Progenitor cell of endocrine pancreas (in vitro differentiated cells): ENCODE measurements around the gene CDK11B. TPM values are rescaled to one million over a fixed set of nuclear protein-coding genes. Genes with fewer than 3 reads are reported as not detected.
A peak's percentile ranks its signal among the peaks of the same experiment; 100 is the strongest.
"Not testable (repeated sequence)": the region's sequence is repeated elsewhere in the genome, so short reads cannot be mapped to it uniquely, and the experiment has no call there.

Experiments
- DNase-seq: peaks from one replicate; pipeline ENCODE4 v3.0.0; 2021; ENCODE audit warnings: low spot score; ENCODE audit not compliant: unreplicated experiment
- H3K27ac Mint-ChIP-seq: 2 replicates; pipeline ENCODE4 v1.8.0; 2021; ENCODE audit warnings: mild to moderate bottlenecking, moderate library complexity, mixed read lengths
- H3K27me3 Mint-ChIP-seq: 2 replicates; pipeline ENCODE4 v1.8.0; 2021; ENCODE audit warnings: mixed read lengths
- H3K36me3 Mint-ChIP-seq: 2 replicates; pipeline ENCODE4 v1.8.0; 2022; ENCODE audit warnings: mixed read lengths; ENCODE audit not compliant: insufficient read depth
- H3K4me1 Mint-ChIP-seq: 2 replicates; pipeline ENCODE4 v1.8.0; 2021; ENCODE audit warnings: low read depth, mixed read lengths
- H3K4me3 Mint-ChIP-seq: 2 replicates; pipeline ENCODE4 v1.8.0; 2021; ENCODE audit warnings: low read depth, mild to moderate bottlenecking, moderate library complexity, mixed read lengths
- H3K9me3 Mint-ChIP-seq: 2 replicates; pipeline ENCODE4 v1.8.0; 2021; ENCODE audit warnings: low read depth, mixed read lengths
- total RNA-seq: library from RNA; stranded (reverse); gene quantifications from 2 replicates; pipeline ENCODE4 v1.2.1, GENCODE V29; 2021
- TF ChIP-seq, protein P1 (sequence below): fragments of 200-600 bp; sonication (generic); IDR thresholded peaks from one replicate; pipeline ENCODE4 v1.5.0; 2021; ENCODE audit warnings: antibody characterized with exemption, mild to moderate bottlenecking; ENCODE audit not compliant: unreplicated experiment

Gene CDK11B
- total RNA-seq, 1 donor from 2014 or later: 28.7 TPM

- Mint-ChIP-seq H3K4me1 (peaks cover 3% of the 10 kb centered on the region), H3K27me3 (peaks cover 35% of the 10 kb centered on the region), H3K9me3 (no peaks in the 10 kb centered on the region), H3K36me3 (no peaks in the 10 kb centered on the region), H3K4me3 (peak overlapping the region; percentile 72), H3K27ac (peak overlapping the region; percentile 45)
- no peak for DNase-seq
- TF ChIP-seq, protein P1, sequence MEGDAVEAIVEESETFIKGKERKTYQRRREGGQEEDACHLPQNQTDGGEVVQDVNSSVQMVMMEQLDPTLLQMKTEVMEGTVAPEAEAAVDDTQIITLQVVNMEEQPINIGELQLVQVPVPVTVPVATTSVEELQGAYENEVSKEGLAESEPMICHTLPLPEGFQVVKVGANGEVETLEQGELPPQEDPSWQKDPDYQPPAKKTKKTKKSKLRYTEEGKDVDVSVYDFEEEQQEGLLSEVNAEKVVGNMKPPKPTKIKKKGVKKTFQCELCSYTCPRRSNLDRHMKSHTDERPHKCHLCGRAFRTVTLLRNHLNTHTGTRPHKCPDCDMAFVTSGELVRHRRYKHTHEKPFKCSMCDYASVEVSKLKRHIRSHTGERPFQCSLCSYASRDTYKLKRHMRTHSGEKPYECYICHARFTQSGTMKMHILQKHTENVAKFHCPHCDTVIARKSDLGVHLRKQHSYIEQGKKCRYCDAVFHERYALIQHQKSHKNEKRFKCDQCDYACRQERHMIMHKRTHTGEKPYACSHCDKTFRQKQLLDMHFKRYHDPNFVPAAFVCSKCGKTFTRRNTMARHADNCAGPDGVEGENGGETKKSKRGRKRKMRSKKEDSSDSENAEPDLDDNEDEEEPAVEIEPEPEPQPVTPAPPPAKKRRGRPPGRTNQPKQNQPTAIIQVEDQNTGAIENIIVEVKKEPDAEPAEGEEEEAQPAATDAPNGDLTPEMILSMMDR: no peak
Measured at GRCh38 chr1:1598051-1598719, 60.6 kb downstream of the CDK11B start.

DNA sequence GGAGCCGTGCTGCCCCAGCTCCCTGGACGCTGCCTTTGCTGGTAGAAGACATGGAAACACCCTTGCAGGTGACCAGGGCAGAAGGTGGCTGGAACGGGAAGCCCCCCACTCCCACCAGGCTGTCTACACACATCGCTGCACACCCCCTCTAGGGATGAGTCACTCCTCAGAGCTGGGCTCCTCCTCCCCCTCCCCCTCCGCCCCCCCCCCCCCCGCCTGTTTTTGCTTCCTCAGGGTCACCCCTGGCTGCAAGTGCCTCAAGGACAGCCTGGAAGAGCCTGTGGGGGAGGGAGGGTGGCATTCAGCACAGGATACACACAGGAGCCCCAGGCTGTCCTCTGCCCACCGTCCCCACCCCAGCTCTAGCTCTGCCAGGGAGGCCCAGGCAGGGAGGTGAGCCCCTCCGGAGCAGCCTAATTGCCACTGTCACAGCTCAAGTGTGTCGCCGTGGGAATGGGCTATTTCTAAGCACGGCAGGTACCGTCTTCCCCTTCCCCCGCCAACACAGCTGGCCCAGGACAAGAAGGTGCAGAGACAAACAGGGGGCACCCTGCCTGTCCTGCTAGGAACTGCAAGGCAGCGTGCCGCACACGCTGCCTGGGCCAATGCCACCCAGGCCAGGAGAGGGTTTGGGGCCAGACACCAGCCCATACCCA is 61.4 kb downstream of the CDK11B start:
- DNase-seq: no peak

GRCh38 chr1:1596493-1597274 is 62.1 kb downstream of the CDK11B start:
- Mint-ChIP-seq H3K27ac (no peak overlapping the region), H3K4me3 (no peak overlapping the region), H3K4me1 (peaks cover 3% of the 10 kb centered on the region), H3K36me3 (no peaks in the 10 kb centered on the region), H3K9me3 (no peaks in the 10 kb centered on the region), H3K27me3 (peaks cover 24% of the 10 kb centered on the region)
- no peak for DNase-seq
- TF ChIP-seq, protein P1: no peak

More for the DNA sequence above, 61.4 kb downstream of the CDK11B start:
- Mint-ChIP-seq H3K4me1 (peaks cover 3% of the 10 kb centered on the region), H3K36me3 (no peaks in the 10 kb centered on the region), H3K27me3 (peaks cover 27% of the 10 kb centered on the region), H3K9me3 (no peaks in the 10 kb centered on the region), H3K27ac (peak overlapping the region; percentile 45), H3K4me3 (peak overlapping the region; percentile 11)
- TF ChIP-seq, protein P1: peak; percentile 35

GRCh38 chr1:1595341-1595740 is 63.5 kb downstream of the CDK11B start:
- H3K36me3 Mint-ChIP-seq, H3K4me1 Mint-ChIP-seq, DNase-seq, H3K27ac Mint-ChIP-seq, H3K9me3 Mint-ChIP-seq, H3K4me3 Mint-ChIP-seq: not testable (repeated sequence)
- peaks cover 27% of the 10 kb centered on the region for H3K27me3 Mint-ChIP-seq

- H3K9me3 Mint-ChIP-seq: no peaks in the 10 kb centered on the region
- no peak overlapping the region for H3K4me3 Mint-ChIP-seq
- H3K27me3 Mint-ChIP-seq: peaks cover 28% of the 10 kb centered on the region
- no peak overlapping the region for H3K27ac Mint-ChIP-seq
- DNase-seq: no peak
- H3K4me1 Mint-ChIP-seq: peaks cover 3% of the 10 kb centered on the region
- H3K36me3 Mint-ChIP-seq: no peaks in the 10 kb centered on the region
- TF ChIP-seq, protein P1: no peak
Measured at GRCh38 chr1:1594602-1595260, 64.1 kb downstream of the CDK11B start.
